AG09319 (cell line): ENCODE measurements around the gene SAP25.

Experiments
- DNase-seq: peaks from one replicate; pipeline ENCODE4 v3.0.0-alpha.2; 2010; ENCODE audit warnings: low read depth; ENCODE audit errors: extremely low read depth
- CTCF ChIP-seq: IDR thresholded peaks from 2 replicates; pipeline ENCODE4 v1.5.1; 2011; ENCODE audit warnings: low read depth, mild to moderate bottlenecking, inconsistent platforms, low read length, moderate library complexity

SAP25 gene

GRCh38 chr7:100591596-100591995 is 17.9 kb upstream of the SAP25 start:
- DNase-seq = no peak
- no peak for TF ChIP-seq CTCF

- TF ChIP-seq CTCF = no peak
- no peak for DNase-seq
Observed at GRCh38 chr7:100590077-100590737, 16.5 kb upstream of the SAP25 start.

- DNase-seq = no peak
- no peak for TF ChIP-seq CTCF
Observed at GRCh38 chr7:100589341-100589947, 15.7 kb upstream of the SAP25 start.

- DNase-seq = no peak
- peak; percentile 38 for TF ChIP-seq CTCF
Observed at GRCh38 chr7:100588438-100588837, 14.7 kb upstream of the SAP25 start.

- DNase-seq = peak; percentile 100
Observed at GRCh38 chr7:100586266-100587025, 12.7 kb upstream of the SAP25 start, which contains the start of gene FBXO24. Gene FBXO24 (plus strand): TSS chr7:100586328. CDS start chr7:100586626, 298 bp downstream.

GRCh38 chr7:100585511-100586265 is 12.0 kb upstream of the SAP25 start, which contains the start of gene LRCH4:
Gene LRCH4 (minus strand): TSS chr7:100586129. CDS start chr7:100586100, 29 bp downstream.
- no peak for DNase-seq
- TF ChIP-seq CTCF = no peak

More at GRCh38 chr7:100586266-100587025, 12.7 kb upstream of the SAP25 start, which contains the start of gene FBXO24:
- TF ChIP-seq CTCF = no peak; the same call in 1 of the 2 replicates
